BE2C (cell line): Measurements from ENCODE around the gene HEATR5B.

Source experiments
- DNase-seq: peaks from one replicate; pipeline ENCODE4 v3.0.0-alpha.2; 2020
- H3K27me3 ChIP-seq: fragments of 250-450 bp; sonication (Bioruptor Pico); 2 replicates; pipeline ENCODE4 v1.5.1; 2020; ENCODE audit warnings: mild to moderate bottlenecking
- H3K36me3 ChIP-seq: fragments of 250-450 bp; sonication (Bioruptor Pico); 2 replicates; pipeline ENCODE4 v1.5.1; 2020; ENCODE audit warnings: mild to moderate bottlenecking
- H3K4me1 ChIP-seq: fragments of 250-450 bp; sonication (Bioruptor Pico); 2 replicates; pipeline ENCODE4 v1.5.1; 2020
- H3K4me3 ChIP-seq: 2 replicates; pipeline ENCODE4 v1.5.1; 2011; ENCODE audit warnings: low read depth, low read length
- H3K9me3 ChIP-seq: fragments of 250-450 bp; sonication (Bioruptor Pico); 2 replicates; pipeline ENCODE4 v1.5.1; 2020
- TF ChIP-seq, protein P1 (sequence below): IDR thresholded peaks from 2 replicates; pipeline ENCODE4 v1.5.1; 2012; ENCODE audit warnings: mild to moderate bottlenecking, low read depth, low read length

HEATR5B gene

DNA sequence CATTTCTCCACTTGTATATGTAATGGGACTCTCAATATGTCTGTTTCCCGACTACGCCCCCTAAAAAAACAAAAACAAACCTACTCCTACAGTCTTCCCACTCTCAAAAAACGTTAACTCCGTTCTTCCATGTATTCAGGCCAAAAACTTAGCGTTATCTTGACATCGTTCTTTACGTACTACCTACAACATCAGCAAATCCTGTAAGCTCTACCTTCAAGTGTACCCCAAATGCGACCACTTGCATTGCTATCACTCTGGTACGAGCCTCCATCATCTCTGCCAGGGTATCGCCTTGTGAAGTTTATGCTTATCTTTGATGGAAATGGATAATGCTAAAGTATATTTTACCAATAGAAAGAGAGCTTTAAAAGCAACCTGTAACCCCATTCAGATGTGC lies 625 bp upstream of the HEATR5B start:
- DNase-seq: no peak
- TF ChIP-seq, protein P1, sequence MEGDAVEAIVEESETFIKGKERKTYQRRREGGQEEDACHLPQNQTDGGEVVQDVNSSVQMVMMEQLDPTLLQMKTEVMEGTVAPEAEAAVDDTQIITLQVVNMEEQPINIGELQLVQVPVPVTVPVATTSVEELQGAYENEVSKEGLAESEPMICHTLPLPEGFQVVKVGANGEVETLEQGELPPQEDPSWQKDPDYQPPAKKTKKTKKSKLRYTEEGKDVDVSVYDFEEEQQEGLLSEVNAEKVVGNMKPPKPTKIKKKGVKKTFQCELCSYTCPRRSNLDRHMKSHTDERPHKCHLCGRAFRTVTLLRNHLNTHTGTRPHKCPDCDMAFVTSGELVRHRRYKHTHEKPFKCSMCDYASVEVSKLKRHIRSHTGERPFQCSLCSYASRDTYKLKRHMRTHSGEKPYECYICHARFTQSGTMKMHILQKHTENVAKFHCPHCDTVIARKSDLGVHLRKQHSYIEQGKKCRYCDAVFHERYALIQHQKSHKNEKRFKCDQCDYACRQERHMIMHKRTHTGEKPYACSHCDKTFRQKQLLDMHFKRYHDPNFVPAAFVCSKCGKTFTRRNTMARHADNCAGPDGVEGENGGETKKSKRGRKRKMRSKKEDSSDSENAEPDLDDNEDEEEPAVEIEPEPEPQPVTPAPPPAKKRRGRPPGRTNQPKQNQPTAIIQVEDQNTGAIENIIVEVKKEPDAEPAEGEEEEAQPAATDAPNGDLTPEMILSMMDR: no peak
- Histone ChIP-seq H3K36me3 (peaks cover under 1% of the 10 kb centered on the region), H3K27me3 (no peaks in the 10 kb centered on the region), H3K4me1 (no peaks in the 10 kb centered on the region; the same call in 1 of the 2 replicates), H3K4me3 (peak overlapping the region; percentile 94), H3K9me3 (no peaks in the 10 kb centered on the region)

DNA sequence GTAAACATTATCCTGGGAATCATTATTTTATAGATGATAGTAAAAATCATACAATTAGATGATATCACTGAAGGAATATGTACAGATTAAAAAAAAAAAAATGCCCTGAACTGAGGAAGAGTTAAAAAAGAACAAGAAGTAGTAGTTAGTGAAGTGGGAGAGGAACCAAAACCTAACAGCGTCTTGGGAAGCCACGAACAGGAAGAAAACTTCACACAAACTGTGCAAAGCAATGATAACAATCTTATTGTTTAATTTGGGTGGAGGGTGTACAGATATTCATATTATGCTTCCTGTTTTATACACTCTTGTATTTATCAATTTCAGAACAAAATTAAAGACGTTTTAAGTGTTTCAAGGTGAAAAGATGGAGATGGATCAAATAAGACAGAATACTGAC lies 3.5 kb downstream of the HEATR5B start:
- TF ChIP-seq, protein P1: no peak
- Histone ChIP-seq H3K4me1 (no peaks in the 10 kb centered on the region; the same call in 1 of the 2 replicates), H3K4me3 (no peak overlapping the region), H3K36me3 (peaks cover 8% of the 10 kb centered on the region), H3K9me3 (no peaks in the 10 kb centered on the region), H3K27me3 (no peaks in the 10 kb centered on the region)
- DNase-seq: no peak

DNA sequence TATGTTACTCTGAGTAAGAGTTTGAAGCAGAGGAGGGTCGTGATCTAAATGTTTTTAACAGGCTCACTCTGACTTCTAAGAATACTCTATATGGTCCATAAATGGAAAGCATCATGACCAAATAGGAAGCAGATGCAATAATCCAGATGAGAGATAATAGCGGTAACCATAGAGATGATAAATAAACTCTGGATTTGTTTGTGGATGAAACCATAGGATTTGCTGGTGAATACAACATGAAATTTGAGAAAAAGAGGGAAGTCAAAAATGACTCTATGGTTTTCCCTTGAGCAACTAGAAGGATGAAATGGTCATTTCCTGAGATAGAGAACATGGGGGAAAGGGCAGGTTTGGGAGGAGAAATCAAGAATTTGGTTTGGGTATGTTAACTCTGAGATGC lies 3.9 kb downstream of the HEATR5B start:
- Histone ChIP-seq H3K27me3 (no peaks in the 10 kb centered on the region), H3K4me1 (no peaks in the 10 kb centered on the region), H3K36me3 (peaks cover 10% of the 10 kb centered on the region), H3K4me3 (no peak overlapping the region), H3K9me3 (no peaks in the 10 kb centered on the region)
- no peak for DNase-seq
- TF ChIP-seq, protein P1: no peak

DNA sequence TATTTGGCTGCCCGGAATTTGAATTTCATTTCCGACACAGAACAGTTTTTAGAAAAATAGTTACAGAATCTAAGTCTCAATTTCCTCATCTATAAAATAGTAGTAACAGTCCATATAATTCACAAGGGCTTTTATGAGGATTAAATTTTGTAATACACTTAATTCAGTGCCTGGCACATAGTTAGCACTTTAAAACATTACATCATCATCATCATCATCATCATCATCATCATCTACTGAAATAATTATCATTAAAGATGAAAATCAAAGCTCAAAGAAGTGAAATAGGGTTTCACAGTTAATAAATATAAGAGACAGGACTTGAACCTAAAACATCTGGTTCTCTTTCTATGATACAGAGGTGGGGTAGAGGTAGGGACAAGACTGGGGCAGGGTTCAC lies 13.2 kb downstream of the HEATR5B start:
- H3K36me3 ChIP-seq: peaks cover 15% of the 10 kb centered on the region
- TF ChIP-seq, protein P1: no peak
- no peak for DNase-seq

DNA sequence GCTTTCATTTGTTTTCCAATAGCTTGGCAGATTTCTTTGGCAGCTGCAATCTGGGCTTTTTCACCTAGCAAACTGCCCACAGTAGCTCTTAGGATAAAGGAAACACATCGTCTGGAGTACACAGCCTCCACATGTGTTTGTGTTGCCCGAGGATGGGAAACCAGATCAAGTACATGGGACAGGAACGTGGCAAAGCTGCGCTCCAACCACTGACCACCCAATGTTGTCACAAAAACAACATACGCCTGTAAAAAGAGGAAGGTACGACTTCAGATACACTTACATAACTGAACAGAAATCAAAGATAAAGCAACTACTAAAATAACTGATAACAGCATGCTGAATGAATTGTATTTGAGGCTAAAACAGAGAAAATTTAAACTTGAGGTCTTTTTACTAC lies 15.5 kb downstream of the HEATR5B start:
- TF ChIP-seq, protein P1: no peak
- no peak overlapping the region for H3K4me3 ChIP-seq
- no peaks in the 10 kb centered on the region for H3K4me1 ChIP-seq
- H3K27me3 ChIP-seq: no peaks in the 10 kb centered on the region
- peaks cover 15% of the 10 kb centered on the region for H3K36me3 ChIP-seq
- DNase-seq: no peak
- no peaks in the 10 kb centered on the region for H3K9me3 ChIP-seq

More for the DNA sequence above, 13.2 kb downstream of the HEATR5B start:
- Histone ChIP-seq H3K4me1 (no peaks in the 10 kb centered on the region), H3K27me3 (no peaks in the 10 kb centered on the region), H3K9me3 (no peaks in the 10 kb centered on the region), H3K4me3 (no peak overlapping the region)

DNA sequence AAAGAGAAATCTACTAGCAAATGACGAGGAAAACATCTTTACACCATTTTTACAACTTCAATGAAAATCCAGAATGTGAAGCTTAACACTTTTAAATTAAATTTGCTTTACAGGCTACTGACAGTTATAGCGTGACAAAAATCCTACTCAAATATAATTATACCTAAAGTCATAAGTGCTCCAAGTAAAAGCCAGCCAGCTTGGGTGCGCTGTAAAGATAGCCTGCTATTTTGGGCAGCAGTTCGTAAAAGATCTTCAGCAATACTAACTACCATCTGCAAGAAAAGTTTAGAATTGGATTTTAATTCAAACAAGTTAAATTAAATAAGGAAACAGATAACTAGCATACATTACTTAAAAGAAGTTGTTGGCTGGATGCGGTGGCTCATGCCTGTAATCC lies 22.4 kb downstream of the HEATR5B start:
- Histone ChIP-seq H3K4me1 (no peaks in the 10 kb centered on the region), H3K27me3 (no peaks in the 10 kb centered on the region), H3K4me3 (no peak overlapping the region), H3K36me3 (peaks cover 14% of the 10 kb centered on the region), H3K9me3 (no peaks in the 10 kb centered on the region)
- TF ChIP-seq, protein P1: no peak
- no peak for DNase-seq
